ENCODE measurements around the gene ZXDC.

The ZXDC gene

DNA sequence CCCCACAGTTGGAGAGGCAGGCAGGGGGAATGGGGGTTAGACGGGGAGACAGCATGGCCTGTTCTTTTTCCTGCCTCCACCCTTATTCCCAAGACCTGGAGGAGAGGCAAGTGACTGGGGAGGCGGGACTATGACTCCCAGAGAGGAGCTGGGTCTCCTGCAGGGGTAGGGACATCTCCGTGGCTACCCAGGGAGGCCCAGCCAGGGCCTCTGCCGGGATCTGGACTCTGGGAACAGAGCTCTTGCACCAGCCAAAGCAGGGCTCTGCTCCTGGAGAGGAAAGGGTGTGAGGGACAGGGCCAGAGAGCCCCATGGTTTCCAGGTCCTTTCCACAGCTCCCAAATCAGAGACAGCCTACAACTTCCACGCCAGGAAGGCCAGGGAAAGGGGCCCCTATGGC is 58.2 kb downstream of the ZXDC start:
- H3K4me3 ChIP-seq (ENCODE audit: low read depth, low read length), result no peak overlapping the region
- TF ChIP-seq, protein P1, sequence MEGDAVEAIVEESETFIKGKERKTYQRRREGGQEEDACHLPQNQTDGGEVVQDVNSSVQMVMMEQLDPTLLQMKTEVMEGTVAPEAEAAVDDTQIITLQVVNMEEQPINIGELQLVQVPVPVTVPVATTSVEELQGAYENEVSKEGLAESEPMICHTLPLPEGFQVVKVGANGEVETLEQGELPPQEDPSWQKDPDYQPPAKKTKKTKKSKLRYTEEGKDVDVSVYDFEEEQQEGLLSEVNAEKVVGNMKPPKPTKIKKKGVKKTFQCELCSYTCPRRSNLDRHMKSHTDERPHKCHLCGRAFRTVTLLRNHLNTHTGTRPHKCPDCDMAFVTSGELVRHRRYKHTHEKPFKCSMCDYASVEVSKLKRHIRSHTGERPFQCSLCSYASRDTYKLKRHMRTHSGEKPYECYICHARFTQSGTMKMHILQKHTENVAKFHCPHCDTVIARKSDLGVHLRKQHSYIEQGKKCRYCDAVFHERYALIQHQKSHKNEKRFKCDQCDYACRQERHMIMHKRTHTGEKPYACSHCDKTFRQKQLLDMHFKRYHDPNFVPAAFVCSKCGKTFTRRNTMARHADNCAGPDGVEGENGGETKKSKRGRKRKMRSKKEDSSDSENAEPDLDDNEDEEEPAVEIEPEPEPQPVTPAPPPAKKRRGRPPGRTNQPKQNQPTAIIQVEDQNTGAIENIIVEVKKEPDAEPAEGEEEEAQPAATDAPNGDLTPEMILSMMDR (conservative IDR thresholded peaks at IDR 0.05; ENCODE audit: low read depth, low read length), result no peak
- no peak for DNase-seq (ENCODE audit: low read depth)

DNA sequence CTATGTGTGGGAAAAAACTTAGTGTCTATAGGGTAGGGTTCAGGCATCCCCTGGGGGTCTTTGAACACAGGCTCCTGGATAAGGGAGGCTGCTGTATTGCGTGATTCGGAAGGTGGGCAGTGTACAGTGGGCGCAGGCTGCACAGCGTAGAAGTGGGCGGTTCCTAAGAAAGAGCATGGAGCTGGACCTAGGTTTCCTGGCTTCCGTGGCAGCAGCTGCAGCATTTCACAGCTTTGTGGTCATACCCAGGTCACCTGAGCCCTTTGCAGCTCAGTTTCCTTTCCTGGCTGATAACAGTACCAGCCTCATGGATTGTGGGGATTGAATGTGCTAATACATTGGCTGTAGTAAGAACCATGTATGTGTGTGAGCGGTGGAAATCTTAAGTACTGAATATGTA is 58.7 kb downstream of the ZXDC start:
- DNase-seq (ENCODE audit: low read depth), result no peak
- H3K4me3 ChIP-seq (ENCODE audit: low read depth, low read length), result no peak overlapping the region
- TF ChIP-seq, protein P1 (conservative IDR thresholded peaks at IDR 0.05; ENCODE audit: low read depth, low read length), result no peak

- TF ChIP-seq, protein P1 (conservative IDR thresholded peaks at IDR 0.05; ENCODE audit: low read depth, low read length), result no peak
- no peak for DNase-seq (ENCODE audit: low read depth)
- no peak overlapping the region for H3K4me3 ChIP-seq (ENCODE audit: low read depth, low read length)
Measured at GRCh38 chr3:126415661-126416591, 59.8 kb downstream of the ZXDC start.

- no peak for DNase-seq (ENCODE audit: low read depth)
- no peak overlapping the region for H3K4me3 ChIP-seq (ENCODE audit: low read depth, low read length)
- TF ChIP-seq, protein P1 (conservative IDR thresholded peaks at IDR 0.05; ENCODE audit: low read depth, low read length), result no peak
Measured at GRCh38 chr3:126414961-126415660, 60.6 kb downstream of the ZXDC start.

DNA sequence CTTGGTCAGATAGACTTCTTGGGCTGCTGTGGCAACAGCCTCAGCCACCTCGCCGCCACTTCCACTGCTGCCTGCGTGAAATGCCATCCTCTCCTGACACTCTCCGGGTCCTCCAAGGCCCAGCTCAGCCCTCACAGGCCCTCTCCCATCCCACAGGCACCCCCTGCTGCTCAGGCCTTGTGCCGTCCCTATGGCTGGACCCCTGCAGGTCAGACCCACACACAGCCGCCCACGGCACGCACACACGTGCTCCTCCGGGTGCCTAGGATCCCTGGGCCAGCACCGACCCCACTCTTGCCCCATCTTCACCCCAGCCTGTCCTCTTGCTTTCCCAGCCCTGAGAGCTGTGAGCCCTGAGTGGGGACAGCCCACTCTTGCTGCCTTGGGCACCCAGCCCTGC is 61.3 kb downstream of the ZXDC start:
- TF ChIP-seq, protein P1 (conservative IDR thresholded peaks at IDR 0.05; ENCODE audit: low read depth, low read length), result no peak
- H3K4me3 ChIP-seq (ENCODE audit: low read depth, low read length), result no peak overlapping the region
- no peak for DNase-seq (ENCODE audit: low read depth)

DNA sequence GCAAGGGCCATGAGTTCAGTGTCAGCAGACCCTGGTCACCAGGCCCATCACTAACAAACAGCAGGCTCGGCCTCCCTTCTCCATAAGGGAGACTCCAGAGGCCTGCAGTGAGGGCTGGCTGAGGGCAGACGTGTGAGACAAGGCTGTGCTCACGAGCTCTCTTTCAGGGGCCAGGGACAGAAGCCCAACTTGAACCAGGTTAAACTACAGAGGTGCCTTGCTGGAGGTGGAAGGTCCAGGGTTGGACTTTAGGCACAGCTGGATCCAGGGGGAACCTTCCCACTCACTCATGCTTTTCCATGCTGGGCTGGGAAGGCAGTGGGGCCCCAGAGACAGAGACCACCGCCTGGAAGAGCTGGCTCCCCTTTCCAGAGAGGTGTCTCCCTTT is 62.0 kb downstream of the ZXDC start:
- DNase-seq (ENCODE audit: low read depth), result no peak
- no peak overlapping the region for H3K4me3 ChIP-seq (ENCODE audit: low read depth, low read length)

More for the DNA sequence above, 62.0 kb downstream of the ZXDC start:
- TF ChIP-seq, protein P1 (conservative IDR thresholded peaks at IDR 0.05; ENCODE audit: low read depth, low read length), result no peak

Data from choroid plexus epithelial cell (primary cell).